SW 1271 (cell line): ENCODE measurements around the gene YY2.
A peak's percentile ranks its signal among the peaks of the same experiment; 100 is the strongest.
"Not testable (repeated sequence)": the region's sequence is repeated elsewhere in the genome, so short reads cannot be mapped to it uniquely, and the experiment has no call there.

ENCODE experiments used
- DNase-seq, 2 experiments: peaks; one replicate each; lab custom pipeline; 2025; lab: John Stamatoyannopoulos, UW

YY2 gene

DNA sequence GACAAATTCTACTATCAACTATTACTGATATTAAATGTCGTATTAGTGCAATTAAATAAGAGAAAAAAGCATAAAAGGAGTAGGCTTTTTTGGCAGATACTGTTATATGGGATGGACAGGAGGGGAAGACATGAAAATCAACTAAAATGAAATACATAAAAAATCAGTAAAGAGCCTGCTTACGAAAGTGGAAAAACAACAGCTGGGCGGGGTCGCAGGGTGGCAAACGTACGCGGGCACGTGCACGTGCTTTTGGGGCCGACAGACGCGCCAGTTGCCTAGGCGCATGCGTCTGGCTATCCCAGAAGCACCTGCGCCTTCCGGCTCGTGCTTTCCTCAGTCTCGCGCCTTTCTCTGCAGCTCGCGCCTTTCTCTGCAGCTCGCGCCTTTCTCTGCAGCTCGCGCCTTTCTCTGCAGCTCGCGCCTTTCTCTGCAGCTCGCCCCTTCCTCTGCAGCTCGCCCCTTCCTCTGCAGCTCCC is at the start of gene YY2:
YY2 (plus strand) TSS at position 51 of the 479 bp plus-strand sequence. CDS start 498 bp downstream, outside the sequence.
- no peak for DNase-seq

- DNase-seq: no peak
Observed at GRCh38 chrX:21806691-21807090, 49.1 kb upstream of the YY2 start.

GRCh38 chrX:21811832-21812231 is 44.0 kb upstream of the YY2 start:
- DNase-seq: no peak

GRCh38 chrX:21812628-21813027 is 43.2 kb upstream of the YY2 start:
- no peak for DNase-seq

DNA sequence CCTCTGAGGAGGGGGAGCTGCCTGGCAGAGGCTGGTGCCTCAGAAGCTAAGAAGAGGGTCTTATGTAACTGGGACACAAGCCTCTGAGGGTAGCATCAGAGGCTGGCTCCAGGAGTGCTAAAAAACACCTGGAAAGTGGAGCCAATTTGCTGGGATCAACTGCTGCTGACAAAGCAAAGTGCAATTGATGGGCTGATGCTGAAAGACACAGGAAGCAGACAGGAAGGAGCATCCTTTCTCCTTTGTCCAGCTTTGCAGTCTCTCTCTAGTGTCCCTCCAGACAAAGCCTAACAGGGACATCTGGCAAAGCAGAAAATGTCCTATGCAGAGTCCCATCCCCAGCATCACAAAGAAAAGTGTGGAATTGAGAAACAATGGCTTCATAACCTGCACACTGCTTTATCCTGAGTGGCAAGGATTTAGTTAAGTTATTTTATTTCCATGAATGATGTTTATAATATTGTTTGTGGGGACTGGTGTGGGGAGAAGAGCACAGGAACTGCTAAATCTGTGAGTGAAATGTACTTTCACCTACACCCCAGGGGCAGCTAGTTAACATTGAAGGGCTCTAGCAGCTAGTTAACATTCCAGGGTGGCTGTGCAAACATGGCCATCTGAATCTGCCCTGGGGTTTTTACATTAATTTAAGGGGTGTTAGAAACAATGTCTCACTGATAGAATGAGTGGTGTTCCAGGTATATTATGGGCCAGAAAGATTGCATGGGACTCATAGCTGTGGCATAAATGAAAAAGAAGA is 42.0 kb upstream of the YY2 start:
- DNase-seq: no peak

- no peak for DNase-seq
Observed at GRCh38 chrX:21816136-21816535, 39.7 kb upstream of the YY2 start.

DNA sequence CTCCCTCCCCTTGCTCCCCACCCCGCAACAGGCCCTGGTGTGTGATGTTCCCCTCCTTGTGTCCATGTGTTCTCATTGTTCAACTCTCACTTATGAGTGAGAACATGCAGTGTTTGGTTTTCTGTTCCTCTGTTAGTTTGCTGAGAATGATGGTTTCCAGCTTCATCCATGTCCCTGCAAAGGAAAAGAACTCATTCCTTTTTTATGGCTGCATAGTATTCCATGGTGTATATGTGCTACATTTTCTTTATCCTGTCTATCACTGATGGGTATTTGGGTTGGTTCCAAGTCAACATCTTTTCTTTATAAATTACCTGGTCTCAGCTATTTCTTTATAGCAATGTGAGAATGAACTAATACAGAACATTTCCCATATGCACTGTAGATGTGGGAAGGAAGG is 35.6 kb upstream of the YY2 start:
- not testable (repeated sequence) for DNase-seq

- no peak for DNase-seq
Observed at GRCh38 chrX:21821875-21822274, 33.9 kb upstream of the YY2 start.

DNA sequence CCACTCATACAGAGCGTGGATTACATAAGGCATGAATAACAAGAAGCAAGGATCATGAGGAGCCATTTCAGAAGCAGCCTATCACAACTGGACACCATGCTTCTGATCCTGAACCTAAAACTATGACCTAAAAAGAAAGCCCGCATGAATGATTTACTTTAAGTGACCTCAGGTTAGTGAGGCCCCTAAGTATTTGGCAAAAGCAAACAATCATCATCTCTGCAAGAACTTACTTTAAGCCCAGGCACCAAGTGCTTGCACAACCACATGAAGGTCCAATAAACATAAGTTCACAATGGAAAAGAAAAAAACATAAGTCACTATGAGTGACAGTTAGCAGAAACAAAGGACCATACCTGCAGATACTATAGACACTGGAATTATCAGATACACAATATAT is 24.3 kb upstream of the YY2 start:
- DNase-seq: no peak

DNA sequence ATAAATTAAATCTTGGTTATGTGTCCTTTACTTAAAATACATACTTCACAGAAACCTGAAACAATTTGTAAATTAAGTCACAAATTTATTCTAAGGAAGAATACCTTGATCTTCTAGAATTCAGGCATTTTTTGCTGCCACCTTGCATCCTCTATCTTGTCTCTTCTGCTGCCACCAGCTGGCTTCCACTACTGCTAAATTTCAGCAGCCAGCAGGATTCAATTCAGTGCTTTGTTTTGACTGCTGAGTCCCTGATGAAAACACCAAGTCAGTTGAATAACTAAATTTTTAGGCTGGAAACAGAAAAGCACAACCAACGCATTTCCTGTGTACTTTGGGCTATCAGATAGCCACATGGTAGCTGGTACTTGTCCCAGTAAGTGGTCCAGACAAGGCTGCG is 18.7 kb upstream of the YY2 start:
- DNase-seq: no peak

DNA sequence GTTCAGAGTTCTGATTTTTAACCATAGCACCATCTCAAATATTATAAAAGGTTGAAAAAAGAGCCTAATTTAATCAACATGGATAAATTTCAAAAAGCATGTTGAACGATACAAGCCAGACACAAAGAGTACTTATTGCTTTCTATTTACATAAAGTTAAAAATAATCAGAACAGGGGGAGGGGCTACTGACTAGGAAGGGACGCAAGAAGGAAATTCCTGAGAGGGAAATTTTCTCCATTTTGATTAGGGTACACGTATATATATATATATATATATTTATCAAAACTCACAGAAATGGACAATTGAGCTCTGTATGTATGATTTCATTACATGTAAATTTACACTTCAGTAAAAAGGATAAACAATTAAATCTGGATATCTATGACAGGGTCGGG is 16.9 kb upstream of the YY2 start:
- DNase-seq: peak in 1 of 2 experiments; percentile 14

DNA sequence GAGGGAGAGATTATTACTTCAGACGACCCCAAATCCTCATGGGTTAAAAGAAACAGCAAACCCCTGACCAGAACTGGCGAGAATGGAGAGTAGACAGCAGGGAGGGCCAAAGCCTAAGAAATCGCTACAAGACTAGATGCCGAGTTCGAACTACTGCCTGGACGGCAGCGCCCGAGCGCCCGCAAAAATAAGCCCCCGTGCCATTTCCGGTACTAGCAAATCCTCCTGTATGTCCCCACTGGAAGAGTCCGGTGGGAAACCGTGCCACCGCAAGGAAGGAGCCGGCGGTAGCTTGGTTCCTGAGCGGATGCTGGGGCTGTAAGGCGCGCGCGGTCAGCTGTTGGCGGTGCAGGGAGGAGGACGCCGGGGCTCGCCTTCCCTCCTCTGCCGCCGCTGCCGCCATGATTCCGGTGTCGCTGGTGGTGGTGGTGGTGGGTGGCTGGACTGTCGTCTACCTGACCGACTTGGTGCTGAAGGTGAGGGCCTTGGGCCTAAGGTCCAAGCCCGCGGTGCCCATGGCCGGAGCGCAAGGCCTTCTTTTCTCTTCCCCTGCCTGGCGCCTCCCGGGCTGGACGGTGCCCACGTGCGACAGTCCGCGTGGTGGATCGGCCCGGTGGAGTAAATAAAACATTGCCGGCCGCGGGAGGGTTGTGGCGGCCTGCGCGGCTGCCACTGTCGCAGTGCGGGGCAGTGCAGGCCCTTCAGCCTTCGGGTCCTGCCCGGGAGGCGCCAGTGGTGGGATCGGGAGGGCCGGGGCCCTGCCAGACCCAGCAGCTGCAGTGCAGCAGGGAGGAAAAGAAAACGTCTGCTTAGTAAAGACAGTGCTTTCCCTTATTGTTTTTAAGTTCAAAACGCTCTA is 16.2 kb upstream of the YY2 start, which contains the start of gene MBTPS2:
MBTPS2 (plus strand) TSS at position 284 of the 859 bp plus-strand sequence; CDS start at position 402, 118 bp downstream.
- peak; percentile 3 to 67 for DNase-seq

DNA sequence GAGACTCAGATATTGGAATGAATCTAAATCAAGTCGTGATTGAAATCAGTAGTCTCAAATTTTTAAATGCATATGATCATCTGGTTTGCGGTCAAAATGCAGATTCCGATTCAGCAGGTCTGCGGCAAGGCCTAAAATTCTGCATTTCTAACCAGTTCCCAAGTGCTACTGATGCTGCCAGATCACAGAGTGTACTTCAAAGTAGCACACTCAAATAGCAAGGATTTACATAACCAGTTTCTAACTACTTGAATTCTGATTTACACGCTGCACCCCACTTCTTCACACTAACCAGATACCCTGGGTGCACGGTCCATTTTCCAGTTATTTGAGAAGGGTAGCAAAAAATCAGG is 15.6 kb upstream of the YY2 start:
- DNase-seq: no peak

- no peak for DNase-seq
Observed at GRCh38 chrX:21843179-21843578, 12.6 kb upstream of the YY2 start.

GRCh38 chrX:21845096-21845495 is 10.7 kb upstream of the YY2 start:
- DNase-seq: no peak

DNA sequence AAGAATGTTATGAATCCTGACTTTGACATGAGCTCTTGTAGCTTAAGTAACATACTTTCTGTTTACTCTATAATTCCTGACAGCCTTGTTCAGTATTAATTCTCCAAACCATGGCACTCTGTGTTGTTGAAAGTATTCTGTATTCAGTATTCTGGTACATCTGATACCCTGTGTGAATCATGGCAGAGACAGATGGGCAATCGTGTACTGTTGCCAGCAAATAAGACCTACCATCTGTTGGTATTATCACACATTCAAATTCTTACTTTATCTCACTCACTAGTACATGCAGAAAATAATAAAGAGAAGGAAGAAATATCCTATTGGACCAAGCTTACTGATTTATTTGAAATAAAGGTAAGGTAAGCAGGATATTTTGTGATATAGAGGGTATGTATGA is 8.4 kb upstream of the YY2 start:
- DNase-seq: no peak

DNA sequence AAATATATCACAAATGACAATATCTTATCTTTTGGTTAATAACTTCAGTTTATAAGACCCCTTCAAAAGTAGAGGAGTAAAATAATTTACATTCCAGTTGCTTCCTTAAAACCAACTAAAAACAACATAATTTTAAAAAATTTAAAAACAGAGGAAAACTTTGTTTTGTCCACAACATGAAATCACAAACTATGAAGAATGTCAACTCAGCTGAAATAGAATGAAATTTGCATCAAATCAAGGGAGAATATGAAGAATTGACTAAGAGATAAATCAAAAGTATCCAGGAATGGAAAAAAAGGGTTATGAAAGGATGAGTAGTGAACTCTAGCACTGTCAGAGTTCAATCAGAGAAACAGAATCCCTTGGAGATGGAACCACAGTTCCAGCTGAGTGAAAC is 2.2 kb upstream of the YY2 start:
- no peak for DNase-seq

DNA sequence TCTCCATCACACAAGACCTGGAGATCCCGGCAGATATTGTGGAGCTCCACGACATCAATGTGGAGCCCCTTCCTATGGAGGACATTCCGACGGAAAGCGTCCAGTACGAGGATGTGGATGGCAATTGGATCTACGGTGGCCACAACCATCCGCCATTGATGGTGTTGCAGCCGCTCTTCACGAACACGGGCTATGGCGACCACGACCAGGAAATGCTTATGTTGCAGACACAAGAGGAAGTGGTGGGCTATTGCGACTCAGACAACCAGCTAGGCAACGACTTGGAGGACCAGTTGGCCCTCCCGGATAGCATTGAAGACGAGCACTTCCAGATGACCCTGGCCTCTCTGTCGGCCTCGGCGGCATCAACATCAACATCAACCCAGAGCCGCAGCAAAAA is 717 bp downstream of the YY2 start:
- DNase-seq: no peak

GRCh38 chrX:21863241-21863640 is 7.5 kb downstream of the YY2 start:
- no peak for DNase-seq

DNA sequence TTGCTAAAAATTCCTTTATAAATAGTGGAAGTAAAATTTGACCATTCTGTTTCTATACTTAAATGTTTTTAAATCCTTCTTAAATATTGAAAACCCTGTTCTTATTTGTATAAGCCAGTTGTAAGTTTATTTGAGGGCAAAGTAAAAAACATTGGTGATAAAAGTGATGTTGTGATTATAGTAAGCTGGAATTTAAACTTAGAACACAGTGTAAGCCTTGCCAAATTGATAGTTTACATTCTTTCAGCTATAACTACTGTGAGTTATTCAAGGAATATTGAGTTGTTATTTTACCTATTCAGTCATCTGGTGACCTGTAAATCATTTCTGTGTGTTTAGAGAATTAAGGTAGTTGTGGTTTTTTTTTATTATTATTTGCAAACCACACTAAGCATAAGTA is 9.6 kb downstream of the YY2 start:
- DNase-seq: no peak

DNA sequence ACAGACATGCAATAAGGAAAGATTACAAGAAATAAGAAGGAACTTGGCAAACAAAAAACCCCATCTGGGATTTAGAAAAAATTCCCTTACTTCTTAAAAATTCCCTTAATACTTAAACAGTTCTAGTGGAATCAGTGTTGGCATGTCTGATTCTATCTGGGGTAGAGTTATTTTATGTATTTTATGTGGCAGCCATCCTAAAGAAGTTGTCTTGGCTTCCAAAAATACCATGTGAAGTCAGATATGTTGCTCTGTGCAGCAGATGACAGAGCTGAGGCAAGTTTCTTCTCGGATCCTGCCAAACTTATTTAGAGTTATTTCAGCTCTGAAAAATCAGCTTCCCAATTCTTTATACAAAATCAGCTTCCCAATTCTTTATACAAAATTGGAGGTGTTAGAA is 14.7 kb downstream of the YY2 start:
- no peak for DNase-seq

GRCh38 chrX:21873063-21873775 is 17.4 kb downstream of the YY2 start:
- DNase-seq: no peak
